A549 (cell line): ENCODE measurements around the gene ANO6.

Experiments
- CHD2 ChIP-seq: fragments of 150-350 bp; IDR thresholded peaks from 2 replicates; pipeline ENCODE4 v1.6.1; 2014; ENCODE audit warnings: low read length; ENCODE audit not compliant: partially characterized antibody
- CHD4 ChIP-seq: fragments of 200-600 bp; sonication (generic); IDR thresholded peaks from 2 replicates; pipeline ENCODE4 v1.6.1; 2016; ENCODE audit warnings: antibody characterized with exemption, mild to moderate bottlenecking, borderline replicate concordance
- CTCF ChIP-seq: fragments of >200 bp; sonication (Bioruptor Twin); formaldehyde crosslinking; IDR thresholded peaks from 3 replicates; pipeline ENCODE4 v1.5.1; 2016
- EHMT2 ChIP-seq: fragments of 200-600 bp; sonication (generic); IDR thresholded peaks from 2 replicates; pipeline ENCODE4 v1.6.1; 2016; ENCODE audit warnings: antibody characterized with exemption, low read depth, mild to moderate bottlenecking, moderate library complexity
- EP300 ChIP-seq, 2 experiments: fragments of >200 bp; sonication (Bioruptor Twin); formaldehyde crosslinking; IDR thresholded peaks; 2 replicates in 1 of 2; 3 replicates in 1 of 2; pipeline ENCODE4 v1.6.1; 2016 to 2017
- HDAC2 ChIP-seq: fragments of 200-600 bp; sonication (generic); IDR thresholded peaks from 2 replicates; pipeline ENCODE4 v1.6.1; 2016
- HOXA7 ChIP-seq: fragments of 250-450 bp; sonication (Bioruptor Pico); IDR thresholded peaks from 2 replicates; pipeline ENCODE4 v1.5.0; 2020; ENCODE audit warnings: mild to moderate bottlenecking, moderate library complexity
- KDM5A ChIP-seq: fragments of 200-600 bp; sonication (generic); IDR thresholded peaks from 2 replicates; pipeline ENCODE4 v1.6.1; 2016; ENCODE audit warnings: antibody characterized with exemption, mild to moderate bottlenecking
- POLR2A ChIP-seq: IDR thresholded peaks from 2 replicates; pipeline ENCODE4 v1.6.1; 2012; ENCODE audit warnings: mild to moderate bottlenecking, low read length
- POLR2AphosphoS2 ChIP-seq: conservative IDR thresholded peaks from 2 replicates; pipeline ENCODE4 v1.6.1; 2012; ENCODE audit warnings: low read length, improper control_type of control experiment, inconsistent platforms
- RAD21 ChIP-seq, 2 experiments: fragments of >200 bp in 1 of 2; sonication (Bioruptor Twin) in 1 of 2; formaldehyde crosslinking in 1 of 2; IDR thresholded peaks in 1 of 2; conservative IDR thresholded peaks in 1 of 2; 2 replicates in 1 of 2; 3 replicates in 1 of 2; pipeline ENCODE4 v1.6.1; 2012 to 2018; ENCODE audit warnings: inconsistent platforms in 1 of 2
- RFX5 ChIP-seq: fragments of 450-650 bp; IDR thresholded peaks from 2 replicates; pipeline ENCODE4 v1.7.1; 2014; ENCODE audit warnings: antibody characterized with exemption, mild to moderate bottlenecking, moderate library complexity
- USF2 ChIP-seq: fragments of 450-650 bp; IDR thresholded peaks from 2 replicates; pipeline ENCODE4 v1.6.1; 2014; ENCODE audit warnings: antibody characterized with exemption

- TF ChIP-seq EP300 (IDR thresholded peaks at IDR 0.05) (no peak), POLR2AphosphoS2 (no peak), CHD2 (no peak), HDAC2 (no peak), CTCF (no peak), KDM5A (no peak), RAD21 (conservative IDR thresholded peaks at IDR 0.05 in 1 of 2, IDR thresholded peaks at IDR 0.05 in 1 of 2) (no peak), USF2 (no peak), POLR2A (no peak), CHD4 (no peak), RFX5 (no peak), HOXA7 (no peak), EHMT2 (no peak)
Observed at GRCh38 chr12:45329702-45330101, 113.8 kb downstream of the ANO6 start.
